Vagina (tissue), 2 donors: ENCODE measurements around the gene PSMB10. TPM values are rescaled to one million over a fixed set of nuclear protein-coding genes. Genes with fewer than 3 reads are reported as not detected.

Experiments used
- DNase-seq, 2 donors: peaks; one replicate each; pipeline ENCODE4 v3.0.0-alpha.2; 2017; ENCODE audit errors: extremely low spot score in 2 of 2
- H3K27ac ChIP-seq: fragments of 200-600 bp; sonication (generic); one replicate; pipeline ENCODE4 v1.5.1; 2019
- H3K27me3 ChIP-seq: fragments of 200-600 bp; sonication (generic); one replicate; pipeline ENCODE4 v1.5.1; 2019
- H3K36me3 ChIP-seq, 2 donors: fragments of 200-600 bp; sonication (generic); one replicate each; pipeline ENCODE4 v1.5.1; 2017 to 2019
- H3K4me1 ChIP-seq: fragments of 200-600 bp; sonication (generic); one replicate; pipeline ENCODE4 v1.5.1; 2019
- H3K4me3 ChIP-seq, 2 donors: fragments of 200-600 bp; sonication (generic); 1 replicate in 1 of 2; 2 replicates in 1 of 2; pipeline ENCODE4 v1.5.1; 2016 to 2019
- H3K9me3 ChIP-seq: fragments of 200-600 bp; sonication (generic); one replicate; pipeline ENCODE4 v1.5.1; 2019
- POLR2A ChIP-seq, 2 donors: fragments of 450-650 bp; IDR thresholded peaks; one replicate each; pipeline ENCODE4 v1.6.1; 2017; ENCODE audit warnings: antibody characterized with exemption in 2 of 2, mild to moderate bottlenecking in 2 of 2, moderate library complexity in 2 of 2
- POLR2AphosphoS5 ChIP-seq, 2 donors: sonication (generic); formaldehyde crosslinking; IDR thresholded peaks; one replicate each; pipeline ENCODE4 v1.9.0; 2017; ENCODE audit warnings: antibody characterized with exemption in 2 of 2, mild to moderate bottlenecking in 2 of 2, low read depth in 1 of 2; ENCODE audit not compliant: insufficient read depth in 1 of 2
- intact Hi-C: fragments of 100-400 bp; cut with DNase I; formaldehyde crosslinking; loops from one replicate; pipeline ENCODE4 v1.15.1; 2023
- total RNA-seq: library from RNA; depleted of rRNA; stranded (reverse); fragments of >200 nt; gene quantifications from one replicate; pipeline ENCODE4 v1.2.3, GENCODE V29; 2016
- TF ChIP-seq, protein P1 (sequence below), 3 experiments: fragments of 450-650 bp in 2 of 3; fragments of 200-600 bp in 1 of 3; sonication (generic) in 1 of 3; IDR thresholded peaks; one replicate each; pipeline ENCODE4 v1.5.1; 2017 to 2019; ENCODE audit warnings: antibody characterized with exemption in 3 of 3, mild to moderate bottlenecking in 2 of 3, moderate library complexity in 2 of 3

Gene PSMB10
- total RNA-seq, 1 donor from 2014 or later, result 45.2 TPM

DNA sequence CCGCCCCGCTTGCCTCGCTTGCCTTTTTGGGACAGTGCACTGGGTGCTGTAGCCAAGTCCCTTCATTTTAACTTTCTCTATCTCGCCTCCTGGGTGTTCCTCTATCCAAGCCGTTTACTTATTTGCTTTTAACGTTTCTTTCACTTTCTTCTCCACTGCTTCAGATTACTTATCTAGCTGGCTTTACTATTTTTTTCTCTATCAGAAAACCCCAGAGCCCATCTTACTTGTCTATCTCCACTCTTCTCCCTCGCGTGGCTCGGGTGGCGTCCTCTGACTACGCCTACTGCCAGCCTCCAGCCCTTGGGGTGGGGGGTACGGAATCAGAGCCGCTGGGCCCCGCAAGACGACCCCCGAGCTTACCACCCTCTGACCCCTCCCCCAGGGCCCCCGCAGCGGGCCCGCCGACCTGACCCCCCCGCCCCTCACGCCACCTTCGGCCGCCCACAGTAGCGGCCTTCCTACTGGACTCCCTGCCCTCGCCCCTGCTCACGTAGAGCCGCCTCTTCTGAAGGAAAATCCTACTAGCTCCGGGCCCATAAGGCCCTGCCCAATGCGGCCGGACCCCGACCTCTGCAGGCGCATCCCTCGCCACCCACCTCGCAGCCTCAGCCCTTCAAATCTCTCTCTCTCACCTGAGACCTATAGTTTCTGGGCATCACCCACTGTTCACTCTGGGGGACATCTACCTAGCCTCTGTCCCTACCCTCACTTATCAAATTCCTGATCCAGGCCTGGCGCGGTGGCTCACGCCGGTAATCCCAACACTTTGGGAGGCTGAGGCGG is 32.8 kb upstream of the PSMB10 start:
- peak overlapping the region; percentile 81 to 91 for H3K4me3 ChIP-seq
- intact Hi-C loops, result no loop called here
- peak overlapping the region; percentile 89 for H3K27ac ChIP-seq
- TF ChIP-seq POLR2A (IDR thresholded peaks at IDR 0.05) (no peak), POLR2AphosphoS5 (IDR thresholded peaks at IDR 0.05; ENCODE audit: insufficient read depth in 1 of 2, low read depth in 1 of 2) (no peak)
- TF ChIP-seq, protein P1, sequence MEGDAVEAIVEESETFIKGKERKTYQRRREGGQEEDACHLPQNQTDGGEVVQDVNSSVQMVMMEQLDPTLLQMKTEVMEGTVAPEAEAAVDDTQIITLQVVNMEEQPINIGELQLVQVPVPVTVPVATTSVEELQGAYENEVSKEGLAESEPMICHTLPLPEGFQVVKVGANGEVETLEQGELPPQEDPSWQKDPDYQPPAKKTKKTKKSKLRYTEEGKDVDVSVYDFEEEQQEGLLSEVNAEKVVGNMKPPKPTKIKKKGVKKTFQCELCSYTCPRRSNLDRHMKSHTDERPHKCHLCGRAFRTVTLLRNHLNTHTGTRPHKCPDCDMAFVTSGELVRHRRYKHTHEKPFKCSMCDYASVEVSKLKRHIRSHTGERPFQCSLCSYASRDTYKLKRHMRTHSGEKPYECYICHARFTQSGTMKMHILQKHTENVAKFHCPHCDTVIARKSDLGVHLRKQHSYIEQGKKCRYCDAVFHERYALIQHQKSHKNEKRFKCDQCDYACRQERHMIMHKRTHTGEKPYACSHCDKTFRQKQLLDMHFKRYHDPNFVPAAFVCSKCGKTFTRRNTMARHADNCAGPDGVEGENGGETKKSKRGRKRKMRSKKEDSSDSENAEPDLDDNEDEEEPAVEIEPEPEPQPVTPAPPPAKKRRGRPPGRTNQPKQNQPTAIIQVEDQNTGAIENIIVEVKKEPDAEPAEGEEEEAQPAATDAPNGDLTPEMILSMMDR (IDR thresholded peaks at IDR 0.05), result no peak
- H3K9me3 ChIP-seq, result no peaks in the 10 kb centered on the region
- no peaks in the 10 kb centered on the region for H3K36me3 ChIP-seq
- H3K27me3 ChIP-seq, result no peaks in the 10 kb centered on the region
- DNase-seq, result no peak
- peaks cover 45% of the 10 kb centered on the region for H3K4me1 ChIP-seq

DNA sequence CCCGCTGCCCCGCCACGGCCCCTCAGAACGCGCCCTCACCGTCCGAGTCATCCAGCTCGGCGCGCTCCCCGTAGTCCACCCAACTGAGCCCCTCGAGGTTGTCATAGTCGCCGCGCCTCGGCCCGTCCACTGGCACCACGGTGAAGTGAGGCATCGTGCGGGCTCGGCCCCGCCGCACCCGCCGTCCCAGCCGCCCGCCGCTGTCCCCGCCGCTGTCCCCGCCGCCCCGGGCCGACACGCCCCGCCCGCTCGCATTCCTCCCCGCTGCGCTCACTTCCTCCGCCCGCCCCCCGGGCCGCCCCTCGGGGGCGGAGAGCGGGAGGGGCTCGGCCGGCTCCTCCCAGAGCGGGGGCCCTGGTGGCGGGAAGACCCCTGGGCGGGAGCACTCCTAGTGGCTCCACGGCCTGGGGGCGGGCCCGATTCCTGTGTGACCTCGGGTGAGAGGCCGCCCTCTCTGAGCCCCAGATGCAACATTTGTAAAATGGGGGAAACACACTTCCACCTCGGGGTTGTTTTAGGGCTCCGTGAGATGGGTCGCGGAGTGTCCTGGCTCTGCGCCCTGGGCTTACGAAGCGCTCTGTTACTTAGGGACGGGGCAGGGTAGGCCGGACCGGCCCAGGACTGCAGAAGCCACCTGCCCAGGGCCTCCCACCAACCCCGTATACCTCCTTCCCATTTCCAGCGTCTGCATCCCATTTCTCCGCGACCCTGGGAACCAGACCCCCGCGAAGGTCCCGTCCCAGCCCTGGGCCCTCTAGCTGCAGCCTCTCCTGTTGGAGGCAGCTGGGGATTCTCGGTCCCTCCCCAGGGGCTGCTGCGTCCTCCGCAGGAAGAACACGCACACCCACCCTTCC is 32.0 kb upstream of the PSMB10 start, which contains the start of gene SLC12A4:
Gene SLC12A4 (minus strand): TSS at position 238 of the 854 bp plus-strand sequence. CDS start 84 bp downstream, at position 154.
- peaks cover 53% of the 10 kb centered on the region for H3K4me1 ChIP-seq
- DNase-seq, result no peak

DNA sequence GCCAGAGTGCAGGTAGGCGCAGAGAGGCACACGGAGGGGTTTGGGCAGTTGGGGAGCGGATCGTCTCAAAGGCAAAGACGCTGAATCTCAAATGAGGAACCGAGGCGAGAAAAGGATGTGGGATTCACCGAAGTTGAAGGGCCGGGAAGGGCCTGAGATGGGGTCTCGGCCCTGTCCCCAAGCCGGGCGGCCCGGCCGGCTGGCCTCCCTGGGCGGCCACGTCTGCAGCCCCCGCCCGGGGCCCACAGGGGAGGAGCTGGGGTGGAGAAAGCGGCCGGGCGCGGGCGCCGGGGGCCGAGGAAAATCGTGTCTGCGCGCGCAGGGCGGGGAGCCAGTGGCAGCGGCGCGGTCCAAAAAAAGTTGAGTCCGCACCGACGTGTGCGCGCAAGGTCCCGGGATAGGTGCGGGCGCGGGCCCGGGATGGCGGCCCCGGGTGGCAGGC is 31.3 kb upstream of the PSMB10 start:
- Histone ChIP-seq H3K4me1 (peaks cover 60% of the 10 kb centered on the region), H3K4me3 (peak overlapping the region; percentile 81 to 91), H3K36me3 (peaks cover 0 to 4% of the 10 kb centered on the region in 2 donors), H3K27me3 (no peaks in the 10 kb centered on the region), H3K27ac (peak overlapping the region; percentile 89), H3K9me3 (no peaks in the 10 kb centered on the region)
- DNase-seq, result no peak
- intact Hi-C loops, result no loop called here
- no peak for TF ChIP-seq POLR2AphosphoS5 (IDR thresholded peaks at IDR 0.05; ENCODE audit: insufficient read depth in 1 of 2, low read depth in 1 of 2)
- no peak for TF ChIP-seq POLR2A (IDR thresholded peaks at IDR 0.05)
- TF ChIP-seq, protein P1 (IDR thresholded peaks at IDR 0.05), result no peak

More for the DNA sequence above, 32.0 kb upstream of the PSMB10 start, which contains the start of gene SLC12A4:
- peak within 1 kb of the TSS; percentile 89 for H3K27ac ChIP-seq
- H3K36me3 ChIP-seq, result no peaks in the 10 kb centered on the region
- H3K27me3 ChIP-seq, result no peaks in the 10 kb centered on the region
- H3K4me3 ChIP-seq, result peak within 1 kb of the TSS; percentile 81 to 91
- intact Hi-C loops, result no loop called here
- no peaks in the 10 kb centered on the region for H3K9me3 ChIP-seq
- TF ChIP-seq POLR2A (IDR thresholded peaks at IDR 0.05), result peak in 1 of 2 donors; percentile 91
- TF ChIP-seq, protein P1 (IDR thresholded peaks at IDR 0.05), result peak in 1 of 3 experiments; percentile 3
- TF ChIP-seq POLR2AphosphoS5 (IDR thresholded peaks at IDR 0.05; ENCODE audit: insufficient read depth in 1 of 2, low read depth in 1 of 2), result peak in 1 of 2 donors; percentile 87

DNA sequence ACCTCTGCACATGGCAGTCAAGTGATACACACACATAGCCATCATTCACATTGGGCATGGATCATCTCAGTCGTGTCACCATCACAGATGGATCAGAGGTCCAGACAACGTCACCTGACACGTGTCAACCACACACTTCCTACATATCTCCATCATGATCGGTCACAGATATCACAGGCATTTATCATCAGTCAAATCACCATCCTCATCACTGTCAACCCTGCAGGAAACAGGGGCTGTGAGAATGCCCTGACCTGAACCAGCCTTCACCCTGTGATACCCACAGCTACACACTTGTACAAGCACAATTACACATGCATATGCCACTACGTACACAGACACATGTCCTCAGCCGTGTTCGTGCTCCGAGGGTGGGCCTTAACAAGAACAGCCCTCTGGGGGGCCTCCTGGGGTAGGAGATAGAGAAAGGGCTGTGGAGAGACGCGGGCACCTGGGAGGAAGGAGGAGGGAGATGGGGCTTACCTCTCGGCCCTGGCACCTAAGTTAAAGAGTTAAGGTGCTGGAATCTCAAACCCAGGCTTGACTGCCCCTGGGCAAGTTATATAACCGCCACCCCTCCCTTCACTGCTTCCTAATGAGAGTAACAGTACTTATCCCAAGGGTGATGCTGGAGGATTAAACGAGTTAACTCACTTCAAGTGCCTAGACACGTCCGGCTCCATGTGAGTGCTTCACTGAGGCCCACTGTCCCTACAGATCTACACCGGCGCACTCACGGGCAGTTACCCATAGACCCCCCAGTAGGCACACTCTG is 30.7 kb upstream of the PSMB10 start:
- Histone ChIP-seq H3K27ac (peak overlapping the region; percentile 89), H3K36me3 (peaks cover 0 to 10% of the 10 kb centered on the region in 2 donors), H3K4me3 (peak overlapping the region; percentile 81 to 91), H3K27me3 (no peaks in the 10 kb centered on the region), H3K4me1 (peaks cover 66% of the 10 kb centered on the region), H3K9me3 (no peaks in the 10 kb centered on the region)
- no peak for TF ChIP-seq POLR2A (IDR thresholded peaks at IDR 0.05)
- no peak for TF ChIP-seq POLR2AphosphoS5 (IDR thresholded peaks at IDR 0.05; ENCODE audit: insufficient read depth in 1 of 2, low read depth in 1 of 2)
- TF ChIP-seq, protein P1 (IDR thresholded peaks at IDR 0.05), result no peak
- no peak for DNase-seq
- intact Hi-C loops, result no loop called here
